K562 (cell line): ENCODE measurements around the gene KCNN3. TPM values are rescaled to one million over a fixed set of nuclear protein-coding genes. Genes with fewer than 3 reads are reported as not detected.

ENCODE experiments used
- ATAC-seq: fragments of 200-7000 bp; cut with Tn5 transposase; 3 replicates; pipeline ENCODE4 v1.9.1; 2020; ENCODE audit warnings: moderate library complexity
- BruUV-seq: library from RNA; stranded (reverse); fragments of 400-500 nt; replicated peaks from 2 replicates; lab custom pipeline; 2021; lab: Mats Ljungman, UMichigan
- CTCF ChIA-PET: fragments of 300-600 bp; formaldehyde crosslinking; extraction: SDS; loops from one replicate; lab custom pipeline; 2021; ENCODE audit warnings: low intra/inter-chr PET ratio; lab: Yijun Ruan, JAX
- POLR2A ChIA-PET: fragments of 300-600, 350-650 bp; sonication (Branson Sonifier 250); formaldehyde crosslinking; extraction: SDS; loops from one replicate; lab custom pipeline; 2021; ENCODE audit warnings: antibody characterized with exemption, inconsistent platforms; lab: Yijun Ruan, JAX
- DNase-seq, 4 experiments: peaks; one replicate each; pipeline versions ENCODE4 v3.0.0 to v3.0.0-alpha.2; 2011 to 2018; ENCODE audit warnings: low spot score in 3 of 4, mixed read lengths in 3 of 4; ENCODE audit errors: extremely low read depth in 1 of 4
- FAIRE-seq: peaks from 2 replicates; lab custom pipeline; 2011; peaks lifted over from hg19 to GRCh38; lab: Jason Lieb, UNC
- H2AFZ ChIP-seq: 2 replicates; pipeline ENCODE4 v1.6.0; 2011; ENCODE audit warnings: low read depth, low read length, control low read depth, inconsistent platforms
- H3K27ac ChIP-seq: fragments of 200-600 bp; 3 replicates; pipeline ENCODE4 v1.8.0; 2011; ENCODE audit warnings: low read depth, mild to moderate bottlenecking, control low read depth, inconsistent platforms, low read length, moderate library complexity, mixed read lengths; ENCODE audit errors: extremely low read depth
- H3K27me3 ChIP-seq, 2 experiments: fragments of 300-600 bp in 1 of 2; 2 replicates in 1 of 2; 3 replicates in 1 of 2; pipeline versions ENCODE4 v1.6.0 to v1.8.0; 2011; ENCODE audit warnings: inconsistent platforms in 2 of 2, low read length in 2 of 2, mild to moderate bottlenecking in 1 of 2, mixed read lengths in 1 of 2, moderate library complexity in 1 of 2; ENCODE audit not compliant: control insufficient read depth in 2 of 2, insufficient read depth in 2 of 2
- H3K36me3 ChIP-seq: fragments of 300-600 bp; 3 replicates; pipeline ENCODE4 v1.8.0; 2011; ENCODE audit warnings: mild to moderate bottlenecking, low read length, inconsistent platforms; ENCODE audit not compliant: control insufficient read depth, insufficient read depth
- H3K4me1 ChIP-seq, 2 experiments: fragments of 200-600 bp in 1 of 2; replicated peaks in 1 of 2; 2 replicates in 1 of 2; 3 replicates in 1 of 2; pipeline versions ENCODE4 v1.5.1 to v1.8.0; 2011; ENCODE audit warnings: inconsistent platforms in 2 of 2, low read length in 2 of 2, mild to moderate bottlenecking in 1 of 2, mixed read lengths in 1 of 2, moderate library complexity in 1 of 2; ENCODE audit not compliant: control insufficient read depth in 2 of 2, insufficient read depth in 2 of 2
- H3K4me2 ChIP-seq: 2 replicates; pipeline ENCODE4 v1.6.1; 2011; ENCODE audit warnings: low read length, control low read depth, inconsistent platforms, mixed read lengths; ENCODE audit not compliant: insufficient read depth
- H3K4me3 ChIP-seq: fragments of 200-600 bp; sonication (generic), shearing (Covaris generic); 2 replicates; pipeline ENCODE4 v1.5.1; 2016; ENCODE audit warnings: control low read depth, inconsistent platforms
- H3K79me2 ChIP-seq: fragments of 200-600 bp; 3 replicates; pipeline ENCODE4 v1.8.0; 2011; ENCODE audit warnings: low read length, inconsistent platforms; ENCODE audit not compliant: control insufficient read depth, insufficient read depth
- H3K9ac ChIP-seq, 2 experiments: 2 replicates each; pipeline versions ENCODE4 v1.6.0 to v1.6.1; 2011; ENCODE audit warnings: low read depth in 2 of 2, low read length in 2 of 2, control low read depth in 1 of 2, inconsistent platforms in 1 of 2, mild to moderate bottlenecking in 1 of 2, mixed read lengths in 1 of 2; ENCODE audit not compliant: insufficient read depth in 1 of 2
- H3K9me1 ChIP-seq: one replicate; pipeline ENCODE4 v1.6.0; 2011; ENCODE audit warnings: inconsistent platforms, mild to moderate bottlenecking, low read length, moderate library complexity; ENCODE audit not compliant: control insufficient read depth, insufficient read depth
- H3K9me3 ChIP-seq: replicated peaks from 2 replicates; pipeline ENCODE4 v1.5.1; 2011; ENCODE audit warnings: low read depth, low read length, inconsistent platforms; ENCODE audit not compliant: control insufficient read depth, insufficient read depth
- H4K20me1 ChIP-seq: replicated peaks from 2 replicates; pipeline ENCODE4 v1.6.1; 2011; ENCODE audit warnings: low read length, inconsistent platforms, mixed read lengths; ENCODE audit not compliant: control insufficient read depth, insufficient read depth
- RFX1 ChIP-seq: fragments of 450-650 bp; IDR thresholded peaks from 2 replicates; pipeline ENCODE4 v1.6.1; 2016; ENCODE audit warnings: mild to moderate bottlenecking, moderate library complexity
- WGBS: fragments of 100-300 bp; shearing (Covaris generic); methylation state at CpG from one replicate; pipeline ENCODE4 v1.1.6; 2016; ENCODE audit warnings: low coverage, mixed read lengths; ENCODE audit not compliant: insufficient coverage; ENCODE audit errors: missing lambda C conversion rate; 5-methylcytosine and 5-hydroxymethylcytosine counted together
- in situ Hi-C: fragments of 300-500 bp; cut with MboI; formaldehyde crosslinking; loops from 4 replicates; pipeline ENCODE4 v1.15.0; 2018; ENCODE audit warnings: inconsistent platforms, mixed read lengths
- intact Hi-C: fragments of 100-400 bp; cut with micrococcal nuclease; formaldehyde crosslinking; loops from 2 replicates; pipeline ENCODE4 v1.14.2; 2022
- polyA plus RNA-seq, 8 experiments: library from polyadenylated mRNA; depleted of rRNA in 4 of 8; stranded (reverse) in 5 of 8; unstranded in 3 of 8; fragments of >200 nt; fragmentation: Nextera tagmentation in 2 of 8; fragmentation: Illumina TruSeq in 1 of 8; extraction: Ambion mirVana in 2 of 8; extraction: Trizol in 1 of 8; gene quantifications; 2 replicates each; pipeline versions ENCODE4 v1.2.1 to v1.2.3, GENCODE V29; 2011 to 2014; ENCODE audit warnings: inconsistent platforms in 1 of 8, missing spikeins in 1 of 8
- total RNA-seq, 7 experiments: library from RNA; depleted of rRNA in 6 of 7; stranded (reverse); fragments of >200 nt in 6 of 7; fragmentation: Illumina TruSeq in 2 of 7; extraction: Trizol in 2 of 7; gene quantifications; 2 replicates each; pipeline versions ENCODE4 v1.2.1 to v1.2.3, GENCODE V29; 2011 to 2021; ENCODE audit warnings: low replicate concordance in 1 of 7
- TF ChIP-seq, protein P1 (sequence below): fragments of 450-650 bp; IDR thresholded peaks from 2 replicates; pipeline ENCODE4 v1.6.1; 2016; ENCODE audit warnings: missing biosample characterization, missing genetic modification characterization

Gene KCNN3
- total and polyA plus RNA-seq, 9 of the 15 experiments (the other 6 are each of a cell fraction or from before 2014, with no cell fraction given): 0.02 to 0.03 TPM; not detected in 7

DNA sequence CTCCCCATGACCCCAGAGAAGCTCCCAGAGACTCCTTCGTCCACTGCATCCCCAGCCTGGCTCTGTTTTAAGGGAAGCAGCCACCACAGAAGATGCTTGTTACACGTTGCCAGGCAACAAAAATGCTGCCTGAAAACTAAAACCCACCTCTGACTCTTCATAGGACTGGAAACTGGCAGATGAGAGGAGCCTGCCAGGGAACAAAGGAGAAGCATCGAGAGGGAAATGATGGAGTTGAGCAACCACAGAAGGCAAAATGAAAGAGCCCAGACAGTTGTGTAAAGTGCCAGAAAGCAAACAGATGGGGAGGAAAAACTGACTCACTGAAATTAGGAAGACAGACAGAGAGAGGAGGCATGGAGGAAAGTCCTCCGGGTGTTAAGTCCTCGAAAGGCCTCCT is 118.4 kb downstream of the KCNN3 start:
- in situ Hi-C loops: no loop called here
- H4K20me1 ChIP-seq: peaks cover 15% of the 10 kb centered on the region; the same call in 1 of the 2 replicates
- ATAC-seq (no peak), DNase-seq (no peak), FAIRE-seq (no peak)
- no peaks in the 10 kb centered on the region for H3K9me1 ChIP-seq
- TF ChIP-seq, protein P1, sequence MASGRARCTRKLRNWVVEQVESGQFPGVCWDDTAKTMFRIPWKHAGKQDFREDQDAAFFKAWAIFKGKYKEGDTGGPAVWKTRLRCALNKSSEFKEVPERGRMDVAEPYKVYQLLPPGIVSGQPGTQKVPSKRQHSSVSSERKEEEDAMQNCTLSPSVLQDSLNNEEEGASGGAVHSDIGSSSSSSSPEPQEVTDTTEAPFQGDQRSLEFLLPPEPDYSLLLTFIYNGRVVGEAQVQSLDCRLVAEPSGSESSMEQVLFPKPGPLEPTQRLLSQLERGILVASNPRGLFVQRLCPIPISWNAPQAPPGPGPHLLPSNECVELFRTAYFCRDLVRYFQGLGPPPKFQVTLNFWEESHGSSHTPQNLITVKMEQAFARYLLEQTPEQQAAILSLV (tag): no peak
- TF ChIP-seq RFX1: peak; percentile 54
- no TSS peak for BruUV-seq
- intact Hi-C loops: no loop called here
- H3K36me3 ChIP-seq: no peaks in the 10 kb centered on the region
- 2% methylated on average over 5 of the region's 5 CpGs for WGBS
- H3K4me1 ChIP-seq: no peaks in the 10 kb centered on the region
- no peak overlapping the region for H2AFZ ChIP-seq
- no peaks in the 10 kb centered on the region for H3K9me3 ChIP-seq
- H3K27ac ChIP-seq: no peak overlapping the region
- H3K4me3 ChIP-seq: no peak overlapping the region
- H3K4me2 ChIP-seq: no peak overlapping the region
- peaks cover 45 to 77% of the 10 kb centered on the region in 2 experiments for H3K27me3 ChIP-seq
- CTCF ChIA-PET: no interaction called here
- H3K9ac ChIP-seq: no peak overlapping the region
- H3K79me2 ChIP-seq: no peaks in the 10 kb centered on the region
- POLR2A ChIA-PET: no interaction called here
